Progenitor cell of endocrine pancreas (in vitro differentiated cells): Measurements from ENCODE around the gene NEO1. TPM values are rescaled to one million over a fixed set of nuclear protein-coding genes. Genes with fewer than 3 reads are reported as not detected.

ENCODE experiments used
- DNase-seq: peaks from one replicate; pipeline ENCODE4 v3.0.0; 2021; ENCODE audit warnings: low spot score; ENCODE audit not compliant: unreplicated experiment
- H3K27ac Mint-ChIP-seq: 2 replicates; pipeline ENCODE4 v1.8.0; 2021; ENCODE audit warnings: mild to moderate bottlenecking, moderate library complexity, mixed read lengths
- H3K27me3 Mint-ChIP-seq: 2 replicates; pipeline ENCODE4 v1.8.0; 2021; ENCODE audit warnings: mixed read lengths
- H3K36me3 Mint-ChIP-seq: 2 replicates; pipeline ENCODE4 v1.8.0; 2022; ENCODE audit warnings: mixed read lengths; ENCODE audit not compliant: insufficient read depth
- H3K4me1 Mint-ChIP-seq: 2 replicates; pipeline ENCODE4 v1.8.0; 2021; ENCODE audit warnings: low read depth, mixed read lengths
- H3K4me3 Mint-ChIP-seq: 2 replicates; pipeline ENCODE4 v1.8.0; 2021; ENCODE audit warnings: low read depth, mild to moderate bottlenecking, moderate library complexity, mixed read lengths
- H3K9me3 Mint-ChIP-seq: 2 replicates; pipeline ENCODE4 v1.8.0; 2021; ENCODE audit warnings: low read depth, mixed read lengths
- total RNA-seq: library from RNA; stranded (reverse); gene quantifications from 2 replicates; pipeline ENCODE4 v1.2.1, GENCODE V29; 2021
- TF ChIP-seq, protein P1 (sequence below): fragments of 200-600 bp; sonication (generic); IDR thresholded peaks from one replicate; pipeline ENCODE4 v1.5.0; 2021; ENCODE audit warnings: antibody characterized with exemption, mild to moderate bottlenecking; ENCODE audit not compliant: unreplicated experiment

The NEO1 gene
- total RNA-seq, 1 donor from 2014 or later = 118 TPM

GRCh38 chr15:73024168-73024567, 28.1 kb upstream of the NEO1 start:
- Mint-ChIP-seq H3K27ac (no peak overlapping the region), H3K9me3 (no peaks in the 10 kb centered on the region), H3K27me3 (peaks cover 16% of the 10 kb centered on the region), H3K4me1 (no peaks in the 10 kb centered on the region), H3K4me3 (no peak overlapping the region), H3K36me3 (no peaks in the 10 kb centered on the region)
- DNase-seq = no peak
- TF ChIP-seq, protein P1, sequence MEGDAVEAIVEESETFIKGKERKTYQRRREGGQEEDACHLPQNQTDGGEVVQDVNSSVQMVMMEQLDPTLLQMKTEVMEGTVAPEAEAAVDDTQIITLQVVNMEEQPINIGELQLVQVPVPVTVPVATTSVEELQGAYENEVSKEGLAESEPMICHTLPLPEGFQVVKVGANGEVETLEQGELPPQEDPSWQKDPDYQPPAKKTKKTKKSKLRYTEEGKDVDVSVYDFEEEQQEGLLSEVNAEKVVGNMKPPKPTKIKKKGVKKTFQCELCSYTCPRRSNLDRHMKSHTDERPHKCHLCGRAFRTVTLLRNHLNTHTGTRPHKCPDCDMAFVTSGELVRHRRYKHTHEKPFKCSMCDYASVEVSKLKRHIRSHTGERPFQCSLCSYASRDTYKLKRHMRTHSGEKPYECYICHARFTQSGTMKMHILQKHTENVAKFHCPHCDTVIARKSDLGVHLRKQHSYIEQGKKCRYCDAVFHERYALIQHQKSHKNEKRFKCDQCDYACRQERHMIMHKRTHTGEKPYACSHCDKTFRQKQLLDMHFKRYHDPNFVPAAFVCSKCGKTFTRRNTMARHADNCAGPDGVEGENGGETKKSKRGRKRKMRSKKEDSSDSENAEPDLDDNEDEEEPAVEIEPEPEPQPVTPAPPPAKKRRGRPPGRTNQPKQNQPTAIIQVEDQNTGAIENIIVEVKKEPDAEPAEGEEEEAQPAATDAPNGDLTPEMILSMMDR = no peak

GRCh38 chr15:73026511-73027054, 25.7 kb upstream of the NEO1 start:
- Mint-ChIP-seq H3K27me3 (peaks cover 18% of the 10 kb centered on the region), H3K27ac (no peak overlapping the region), H3K9me3 (no peaks in the 10 kb centered on the region), H3K4me1 (peaks cover 1% of the 10 kb centered on the region), H3K4me3 (no peak overlapping the region), H3K36me3 (no peaks in the 10 kb centered on the region)
- no peak for DNase-seq
- TF ChIP-seq, protein P1 = no peak

- peaks cover 1% of the 10 kb centered on the region for H3K4me1 Mint-ChIP-seq
- no peaks in the 10 kb centered on the region for H3K36me3 Mint-ChIP-seq
- H3K9me3 Mint-ChIP-seq = no peaks in the 10 kb centered on the region
- no peak for DNase-seq
- no peak overlapping the region for H3K4me3 Mint-ChIP-seq
- peaks cover 11% of the 10 kb centered on the region for H3K27me3 Mint-ChIP-seq
- TF ChIP-seq, protein P1 = no peak
- no peak overlapping the region for H3K27ac Mint-ChIP-seq
Measured at GRCh38 chr15:73028031-73028430, 24.2 kb upstream of the NEO1 start.

DNA sequence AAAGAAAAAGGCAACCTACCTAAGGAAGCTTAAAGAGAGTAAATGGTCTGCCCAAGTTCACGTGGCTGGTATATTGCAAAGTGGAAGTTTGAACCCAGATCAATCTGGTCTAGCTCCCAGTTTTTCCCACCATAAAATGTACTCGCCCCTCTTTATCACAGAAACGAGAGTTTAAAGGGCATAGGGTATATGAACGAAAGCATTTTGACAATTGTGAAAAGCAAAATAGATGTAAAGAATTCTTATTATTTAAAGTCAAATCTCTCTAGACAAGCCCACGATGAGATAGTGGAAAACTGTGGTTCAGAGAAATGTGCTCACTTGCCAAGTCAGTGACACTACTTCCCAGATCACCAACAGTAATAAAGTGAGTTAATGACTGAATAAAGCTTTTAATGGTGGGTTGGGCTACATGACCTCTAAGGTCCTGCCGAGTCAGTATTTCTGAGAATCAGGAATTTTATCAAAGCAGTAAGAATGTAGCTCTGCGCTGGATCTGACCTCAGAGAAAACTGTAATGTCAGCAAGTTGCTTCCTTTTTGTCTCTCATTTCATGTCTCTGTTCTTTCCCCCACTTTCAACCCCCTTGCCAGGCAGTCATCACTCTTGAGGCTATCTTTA, 23.3 kb upstream of the NEO1 start:
- Mint-ChIP-seq H3K36me3 (no peaks in the 10 kb centered on the region), H3K4me1 (peaks cover 4% of the 10 kb centered on the region), H3K9me3 (no peaks in the 10 kb centered on the region), H3K27ac (no peak overlapping the region), H3K27me3 (peaks cover 11% of the 10 kb centered on the region), H3K4me3 (no peak overlapping the region)
- DNase-seq = no peak
- TF ChIP-seq, protein P1 = no peak

DNA sequence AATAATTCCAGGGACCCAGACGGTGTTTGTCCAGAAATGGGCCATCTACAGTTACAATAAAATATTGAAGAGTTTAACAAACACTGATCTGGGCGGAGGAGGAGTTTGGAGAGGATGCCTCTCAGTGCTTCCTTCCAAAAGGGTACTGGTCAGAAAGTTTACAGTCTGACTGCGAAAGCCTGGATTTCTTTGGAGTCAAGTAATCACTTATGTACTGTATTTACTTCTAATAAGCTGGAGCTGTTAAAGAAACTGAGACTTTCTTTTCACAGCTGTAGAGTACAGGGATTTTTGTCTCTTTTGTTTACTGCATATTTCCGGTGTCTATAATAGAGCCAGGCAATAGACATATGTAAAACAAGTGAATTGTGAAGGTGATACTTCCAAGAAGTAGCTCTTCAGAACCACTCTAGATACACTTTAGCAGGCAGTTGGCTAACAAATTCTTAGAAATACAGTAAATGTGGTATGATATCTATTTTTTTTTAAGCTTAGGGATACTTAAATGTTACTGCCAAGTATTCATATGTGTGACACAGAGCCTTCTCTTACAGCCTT, 22.1 kb upstream of the NEO1 start:
- H3K27ac Mint-ChIP-seq = no peak overlapping the region
- peaks cover 11% of the 10 kb centered on the region for H3K27me3 Mint-ChIP-seq
- peaks cover 8% of the 10 kb centered on the region for H3K4me1 Mint-ChIP-seq
- no peak overlapping the region for H3K4me3 Mint-ChIP-seq
- H3K36me3 Mint-ChIP-seq = no peaks in the 10 kb centered on the region
- DNase-seq = no peak
- TF ChIP-seq, protein P1 = no peak
- H3K9me3 Mint-ChIP-seq = no peaks in the 10 kb centered on the region
